Thoracic aorta (tissue), 2 donors: ENCODE results near the gene ESPL1. TPM values are rescaled to one million over a fixed set of nuclear protein-coding genes. Genes with fewer than 3 reads are reported as not detected.
"Not testable (repeated sequence)": the region's sequence is repeated elsewhere in the genome, so short reads cannot be mapped to it uniquely, and the experiment has no call there.

Source experiments
- ATAC-seq: fragments of 150-250 bp; one replicate; pipeline ENCODE4 v1.8.0; 2017; ENCODE audit warnings: low read depth; ENCODE audit not compliant: insufficient number of reproducible peaks, low FRiP score
- DNase-seq: peaks from one replicate; pipeline ENCODE4 v3.0.0-alpha.2; 2020; ENCODE audit warnings: low spot score
- H3K27ac ChIP-seq, 2 donors: fragments of 200-600 bp; sonication (generic); 1 replicate in 1 of 2; 2 replicates in 1 of 2; pipeline ENCODE4 v1.5.1; 2016; ENCODE audit warnings: mild to moderate bottlenecking in 2 of 2, moderate library complexity in 2 of 2
- H3K27me3 ChIP-seq: fragments of 200-600 bp; sonication (generic); replicated peaks from 2 replicates; pipeline ENCODE4 v1.6.0; 2016; ENCODE audit warnings: mild to moderate bottlenecking; ENCODE audit not compliant: insufficient read depth
- H3K36me3 ChIP-seq: fragments of 200-600 bp; sonication (generic); one replicate; pipeline ENCODE4 v1.5.1; 2016
- H3K4me1 ChIP-seq, 2 donors: fragments of 200-600 bp; sonication (generic); 1 replicate in 1 of 2; 2 replicates in 1 of 2; pipeline versions ENCODE4 v1.5.1 to v1.6.0; 2016; ENCODE audit warnings: low read depth in 2 of 2, mild to moderate bottlenecking in 1 of 2; ENCODE audit not compliant: control insufficient read depth in 1 of 2
- H3K4me3 ChIP-seq: fragments of 200-600 bp; sonication (generic); 2 replicates; pipeline ENCODE4 v1.5.1; 2016; ENCODE audit warnings: mild to moderate bottlenecking
- H3K9me3 ChIP-seq: fragments of 200-600 bp; sonication (generic); 2 replicates; pipeline ENCODE4 v1.5.1; 2016
- total RNA-seq, 2 donors: library from RNA; depleted of rRNA; stranded (reverse); fragments of >200 nt; gene quantifications; one replicate each; pipeline versions ENCODE4 v1.1.0 to v1.2.3, GENCODE V29; 2016
- TF ChIP-seq, protein P1 (sequence below): fragments of 200-600 bp; sonication (generic); IDR thresholded peaks from one replicate; pipeline ENCODE4 v1.5.1; 2019; ENCODE audit warnings: antibody characterized with exemption

Gene ESPL1
- total RNA-seq, 2 donors from 2014 or later = 0.78 to 0.95 TPM

DNA sequence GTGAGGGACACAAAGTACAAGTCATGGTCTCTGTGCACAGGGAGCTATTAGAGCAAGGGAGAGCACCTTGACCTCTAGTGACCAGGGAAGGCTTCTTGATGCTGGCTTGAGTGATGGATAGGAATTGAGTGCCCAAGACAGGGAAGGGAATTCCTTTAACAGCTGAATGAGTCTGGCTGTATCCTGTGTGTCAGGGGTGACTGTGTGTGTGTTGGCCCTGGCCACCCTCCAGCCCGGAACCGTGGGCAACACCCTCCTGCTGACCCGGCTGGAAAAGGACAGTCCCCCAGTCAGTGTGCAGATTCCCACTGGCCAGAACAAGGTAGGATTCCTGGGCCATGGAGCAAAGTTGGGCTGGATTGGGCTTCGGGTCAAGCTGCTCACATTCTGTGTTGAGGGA is 21.8 kb downstream of the ESPL1 start:
- TF ChIP-seq, protein P1, sequence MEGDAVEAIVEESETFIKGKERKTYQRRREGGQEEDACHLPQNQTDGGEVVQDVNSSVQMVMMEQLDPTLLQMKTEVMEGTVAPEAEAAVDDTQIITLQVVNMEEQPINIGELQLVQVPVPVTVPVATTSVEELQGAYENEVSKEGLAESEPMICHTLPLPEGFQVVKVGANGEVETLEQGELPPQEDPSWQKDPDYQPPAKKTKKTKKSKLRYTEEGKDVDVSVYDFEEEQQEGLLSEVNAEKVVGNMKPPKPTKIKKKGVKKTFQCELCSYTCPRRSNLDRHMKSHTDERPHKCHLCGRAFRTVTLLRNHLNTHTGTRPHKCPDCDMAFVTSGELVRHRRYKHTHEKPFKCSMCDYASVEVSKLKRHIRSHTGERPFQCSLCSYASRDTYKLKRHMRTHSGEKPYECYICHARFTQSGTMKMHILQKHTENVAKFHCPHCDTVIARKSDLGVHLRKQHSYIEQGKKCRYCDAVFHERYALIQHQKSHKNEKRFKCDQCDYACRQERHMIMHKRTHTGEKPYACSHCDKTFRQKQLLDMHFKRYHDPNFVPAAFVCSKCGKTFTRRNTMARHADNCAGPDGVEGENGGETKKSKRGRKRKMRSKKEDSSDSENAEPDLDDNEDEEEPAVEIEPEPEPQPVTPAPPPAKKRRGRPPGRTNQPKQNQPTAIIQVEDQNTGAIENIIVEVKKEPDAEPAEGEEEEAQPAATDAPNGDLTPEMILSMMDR = no peak
- Histone ChIP-seq H3K4me1 (peaks cover 3 to 17% of the 10 kb centered on the region in 2 donors), H3K36me3 (no peaks in the 10 kb centered on the region), H3K4me3 (no peak overlapping the region), H3K27me3 (no peaks in the 10 kb centered on the region), H3K9me3 (no peaks in the 10 kb centered on the region), H3K27ac (no peak overlapping the region)
- no peak for ATAC-seq
- DNase-seq = no peak

DNA sequence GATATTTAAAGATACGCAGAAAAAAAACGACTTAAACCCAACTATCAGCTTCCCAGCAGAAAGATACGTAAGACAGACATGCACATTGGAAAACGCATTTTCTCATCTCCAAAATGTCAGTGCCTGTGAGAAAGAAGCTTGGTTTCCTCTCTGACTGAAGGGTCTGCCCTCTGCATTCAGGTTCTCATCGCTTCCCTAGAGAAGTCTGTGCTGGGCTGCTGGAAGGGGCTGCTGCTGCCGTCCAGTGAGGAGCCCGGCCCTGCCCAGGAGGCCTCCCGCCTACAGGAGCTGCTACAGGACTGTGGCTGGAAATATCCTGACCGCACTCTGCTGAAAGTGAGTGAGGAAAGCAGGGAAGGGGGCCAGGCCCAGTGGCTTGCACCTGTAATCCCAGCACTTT is 22.6 kb downstream of the ESPL1 start:
- H3K36me3 ChIP-seq = no peaks in the 10 kb centered on the region

DNA sequence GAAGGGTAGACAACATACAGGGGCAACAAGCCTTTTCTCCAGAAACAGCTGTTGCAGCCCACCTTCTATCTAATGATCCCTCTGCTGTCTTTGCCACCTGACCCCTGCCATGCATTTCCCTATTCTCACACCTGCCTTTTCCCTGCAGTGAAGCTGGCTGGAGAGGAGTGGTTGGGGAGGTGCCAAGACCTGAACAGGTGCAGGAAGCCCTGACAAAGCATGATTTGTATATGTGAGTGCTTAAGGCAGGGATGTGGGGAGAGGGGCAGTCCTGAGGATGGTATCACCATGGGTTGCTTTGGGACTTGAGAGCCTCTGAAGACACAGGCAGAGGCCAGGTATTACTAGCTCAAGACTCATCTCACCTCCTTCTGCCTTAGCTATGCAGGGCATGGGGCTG is 24.3 kb downstream of the ESPL1 start:
- Histone ChIP-seq H3K27ac (no peak overlapping the region), H3K27me3 (no peaks in the 10 kb centered on the region), H3K9me3 (no peaks in the 10 kb centered on the region), H3K4me3 (no peak overlapping the region), H3K4me1 (peaks cover 10 to 28% of the 10 kb centered on the region in 2 donors), H3K36me3 (no peaks in the 10 kb centered on the region)
- ATAC-seq (no peak), DNase-seq (no peak)
- TF ChIP-seq, protein P1 = no peak

More for the DNA sequence above, 22.6 kb downstream of the ESPL1 start:
- no peaks in the 10 kb centered on the region for H3K27me3 ChIP-seq
- peaks cover 3 to 19% of the 10 kb centered on the region in 2 donors for H3K4me1 ChIP-seq
- ATAC-seq (no peak), DNase-seq (no peak)
- no peaks in the 10 kb centered on the region for H3K9me3 ChIP-seq
- no peak overlapping the region for H3K4me3 ChIP-seq
- H3K27ac ChIP-seq = no peak overlapping the region
- TF ChIP-seq, protein P1 = no peak

DNA sequence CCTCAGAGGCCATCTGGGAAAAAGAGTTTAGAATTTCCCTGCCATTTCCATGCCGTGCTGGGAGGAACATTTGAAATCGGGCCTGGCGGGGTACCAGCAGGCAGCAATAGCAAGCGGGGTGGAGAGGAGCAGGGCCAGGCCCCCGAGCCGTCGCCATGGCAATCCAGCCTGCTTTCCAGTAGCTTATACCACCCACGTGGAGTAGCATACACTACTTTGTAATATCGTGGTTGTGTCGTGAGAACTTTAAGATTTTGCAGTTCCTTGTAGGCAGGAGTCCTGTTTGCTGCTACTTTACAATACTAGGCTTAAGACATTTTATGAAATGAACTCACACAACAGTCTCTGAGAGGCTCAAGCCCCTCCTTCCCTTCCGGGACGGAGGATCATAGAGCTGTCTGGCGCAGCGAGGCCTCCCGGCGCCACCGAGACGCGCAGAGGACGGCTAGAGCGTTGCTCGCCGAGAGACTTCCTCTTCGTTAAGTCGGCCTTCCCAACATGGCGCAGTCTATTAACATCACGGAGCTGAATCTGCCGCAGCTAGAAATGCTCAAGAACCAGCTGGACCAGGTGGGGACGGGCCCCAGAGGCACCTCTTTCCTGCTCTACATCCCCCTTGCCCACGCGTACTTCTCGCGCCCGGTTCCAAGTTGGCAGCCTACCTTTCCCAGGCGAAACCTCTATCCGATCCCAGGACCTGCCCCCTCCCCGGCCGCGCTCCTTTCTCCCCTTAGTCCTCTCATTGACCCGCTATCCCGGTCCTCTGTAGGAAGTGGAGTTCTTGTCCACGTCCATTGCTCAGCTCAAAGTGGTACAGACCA is 27.2 kb downstream of the ESPL1 start, which contains the start of gene PFDN5:
TSS of gene PFDN5 (plus strand) at position 473 of the 821 bp plus-strand sequence. CDS start at position 499, 26 bp downstream.
- peak within 1 kb of the TSS; percentile 70 to 85 for H3K27ac ChIP-seq
- no peaks in the 10 kb centered on the region for H3K9me3 ChIP-seq
- DNase-seq (peak; percentile 51), ATAC-seq (peak; percentile 71)
- no peaks in the 10 kb centered on the region for H3K36me3 ChIP-seq
- TF ChIP-seq, protein P1 = peak; percentile 30
- peak within 1 kb of the TSS; percentile 77 for H3K4me3 ChIP-seq
- no peaks in the 10 kb centered on the region for H3K27me3 ChIP-seq
- H3K4me1 ChIP-seq = peaks cover 22 to 47% of the 10 kb centered on the region in 2 donors

DNA sequence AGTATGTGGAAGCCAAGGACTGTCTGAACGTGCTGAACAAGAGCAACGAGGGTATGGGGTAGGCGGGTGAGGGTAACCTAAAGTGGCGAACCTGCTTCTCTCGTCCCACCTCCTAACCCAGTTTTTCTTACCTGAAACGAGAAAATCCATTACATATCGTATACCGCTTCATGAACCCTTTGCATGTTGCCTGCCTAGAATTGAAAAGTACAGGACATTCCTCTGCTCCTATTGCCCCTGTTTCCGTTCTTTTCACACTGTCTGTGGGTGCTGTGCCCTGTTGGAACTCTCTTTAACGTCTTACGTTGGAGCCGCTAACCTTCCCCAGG is 27.8 kb downstream of the ESPL1 start:
- DNase-seq (no peak), ATAC-seq (no peak)
- H3K9me3 ChIP-seq = no peaks in the 10 kb centered on the region
- H3K27ac ChIP-seq = peak overlapping the region; percentile 70 to 85
- peaks cover 28 to 53% of the 10 kb centered on the region in 2 donors for H3K4me1 ChIP-seq
- TF ChIP-seq, protein P1 = no peak
- peak overlapping the region; percentile 77 for H3K4me3 ChIP-seq
- no peaks in the 10 kb centered on the region for H3K27me3 ChIP-seq
- H3K36me3 ChIP-seq = no peaks in the 10 kb centered on the region

DNA sequence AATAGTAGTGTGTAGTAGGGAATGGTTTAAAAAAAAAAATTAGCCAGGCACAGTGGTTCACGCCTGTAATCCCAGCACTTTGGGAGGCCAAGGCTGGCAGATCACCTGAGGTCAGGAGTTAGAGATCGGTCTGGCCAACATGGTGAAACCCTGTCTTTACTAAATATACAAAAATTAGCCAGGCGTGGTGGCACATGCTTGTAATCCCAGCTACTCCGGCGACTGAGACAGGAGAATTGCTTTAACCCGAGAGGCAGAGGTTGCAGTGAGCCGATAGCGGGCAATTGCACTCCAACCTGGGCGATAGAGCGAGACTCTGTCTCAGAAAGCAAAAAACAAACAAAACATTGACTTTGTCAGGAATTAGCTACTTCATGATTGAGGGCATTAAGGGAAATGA is 29.0 kb downstream of the ESPL1 start:
- not testable (repeated sequence) for H3K27me3 ChIP-seq, H3K9me3 ChIP-seq, DNase-seq, H3K27ac ChIP-seq, H3K4me3 ChIP-seq, H3K36me3 ChIP-seq, ATAC-seq
- peaks cover 28 to 64% of the 10 kb centered on the region in 2 donors for H3K4me1 ChIP-seq
